GM18858 (cell line): ENCODE measurements around the gene IFT80.
"Not testable (repeated sequence)": the region's sequence is repeated elsewhere in the genome, so short reads cannot be mapped to it uniquely, and the experiment has no call there.

Source experiments
- ATAC-seq: cut with Tn5 transposase; IDR thresholded peaks from one replicate; pipeline ENCODE4 v1.9.1; 2021; ENCODE audit not compliant: unreplicated experiment

IFT80 gene

GRCh38 chr3:160369784-160370183, 29.2 kb downstream of the IFT80 start:
- ATAC-seq: no peak

GRCh38 chr3:160368804-160369203, 30.2 kb downstream of the IFT80 start:
- peak; percentile 76 for ATAC-seq

- ATAC-seq: no peak
These were observed 33.0 kb downstream of the IFT80 start for GRCh38 chr3:160365869-160366522.

- ATAC-seq: not testable (repeated sequence)
These were observed 36.1 kb downstream of the IFT80 start for GRCh38 chr3:160362896-160363295.

- no peak for ATAC-seq
These were observed 43.2 kb downstream of the IFT80 start for GRCh38 chr3:160355826-160356225.

DNA sequence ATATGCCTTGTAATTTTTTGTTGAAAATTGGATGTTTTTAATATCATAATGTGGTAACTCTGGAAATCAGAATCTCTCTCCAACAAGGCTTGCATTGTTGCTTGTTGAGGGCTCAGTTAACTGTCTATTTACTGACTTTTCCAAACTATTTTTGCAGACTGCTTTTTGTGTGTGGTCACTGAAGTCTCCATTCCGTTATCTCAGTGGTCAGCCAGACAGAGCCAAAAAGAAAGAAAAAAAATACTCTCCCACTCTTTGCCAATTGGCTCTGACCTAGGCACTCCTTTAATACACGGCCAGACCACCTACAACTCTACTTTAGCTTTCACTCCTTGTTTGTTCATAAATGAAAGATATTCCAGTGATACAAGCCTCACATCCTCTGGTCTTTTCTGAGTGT, 52.5 kb downstream of the IFT80 start:
- ATAC-seq: no peak

GRCh38 chr3:160343132-160343531, 55.9 kb downstream of the IFT80 start:
- ATAC-seq: no peak

GRCh38 chr3:160340351-160340750, 58.7 kb downstream of the IFT80 start:
- ATAC-seq: no peak

DNA sequence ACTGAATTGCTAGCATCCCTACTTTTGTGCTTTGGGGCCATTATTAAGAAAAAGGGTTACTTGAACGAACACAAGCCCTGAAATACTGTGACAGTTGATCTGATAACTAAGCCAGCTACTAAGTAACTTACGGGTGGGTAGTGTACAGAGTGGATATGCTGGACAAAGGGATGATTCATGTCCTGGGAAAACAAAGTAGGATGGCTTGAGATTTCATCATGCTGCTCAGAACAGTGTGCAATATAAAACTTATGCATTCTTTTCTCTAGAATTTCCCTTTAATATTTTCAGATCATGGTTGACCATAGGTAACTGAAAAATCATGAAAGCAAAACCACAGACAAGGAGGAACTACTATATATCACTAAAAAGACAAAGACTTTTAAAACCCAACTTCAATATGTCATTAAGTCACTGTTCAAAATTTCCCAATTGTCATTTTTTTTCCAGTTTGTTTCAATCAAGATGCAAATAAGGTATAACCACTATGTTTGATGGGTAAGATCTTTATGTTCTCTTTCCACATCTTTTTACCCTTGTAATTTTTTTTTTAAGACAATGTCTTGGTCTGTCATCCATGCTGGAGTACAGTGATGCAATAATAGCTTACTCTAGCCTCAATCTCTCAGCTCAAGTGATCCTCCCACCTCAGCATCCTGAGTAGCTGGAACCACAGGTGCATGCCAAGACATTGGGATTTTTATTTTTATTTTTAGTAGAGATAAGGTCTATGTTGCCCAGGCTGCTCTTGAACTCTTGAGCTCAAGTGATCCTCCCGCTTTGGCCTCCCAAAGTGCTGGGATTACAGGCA, 67.7 kb downstream of the IFT80 start:
- ATAC-seq: no peak

GRCh38 chr3:160330690-160331089, 68.3 kb downstream of the IFT80 start:
- no peak for ATAC-seq

DNA sequence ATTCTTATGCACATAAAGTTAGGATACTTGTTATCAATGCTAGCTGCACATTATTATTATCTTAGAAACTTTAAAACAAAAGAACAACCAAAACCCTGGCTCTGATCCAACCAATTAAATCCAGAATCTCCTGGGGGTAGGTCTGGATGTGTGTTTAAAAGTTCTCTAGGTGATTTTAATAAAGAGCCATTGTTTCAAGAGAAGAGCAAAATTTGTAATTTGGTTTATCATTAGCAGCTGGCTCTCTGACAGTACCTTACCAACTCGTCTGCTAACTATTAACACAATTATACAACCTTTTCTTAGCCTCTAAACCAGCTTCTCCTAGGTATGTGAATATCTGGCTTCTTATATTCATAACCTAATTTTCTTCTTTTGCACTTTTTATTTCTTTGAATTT, 68.9 kb downstream of the IFT80 start:
- no peak for ATAC-seq

GRCh38 chr3:160326286-160326685, 72.7 kb downstream of the IFT80 start:
- ATAC-seq: not testable (repeated sequence)

DNA sequence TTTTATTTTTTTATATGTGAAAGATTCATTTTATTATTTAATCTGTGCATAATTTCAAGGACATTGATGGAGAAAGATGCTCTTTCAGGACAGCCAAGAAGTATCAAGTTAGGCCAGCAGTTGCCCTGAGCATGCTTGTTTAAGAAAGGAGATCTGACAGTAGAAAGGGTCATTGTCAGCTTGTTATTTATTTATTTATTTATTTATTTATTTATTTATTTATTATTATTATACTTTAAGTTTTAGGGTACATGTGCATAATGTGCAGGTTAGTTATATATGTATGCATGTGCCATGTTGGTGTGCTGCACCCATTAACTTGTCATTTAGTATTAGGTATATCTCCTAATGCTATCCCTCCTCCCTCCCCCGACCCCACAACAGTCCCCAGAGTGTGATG, 77.2 kb downstream of the IFT80 start:
- ATAC-seq: not testable (repeated sequence)

DNA sequence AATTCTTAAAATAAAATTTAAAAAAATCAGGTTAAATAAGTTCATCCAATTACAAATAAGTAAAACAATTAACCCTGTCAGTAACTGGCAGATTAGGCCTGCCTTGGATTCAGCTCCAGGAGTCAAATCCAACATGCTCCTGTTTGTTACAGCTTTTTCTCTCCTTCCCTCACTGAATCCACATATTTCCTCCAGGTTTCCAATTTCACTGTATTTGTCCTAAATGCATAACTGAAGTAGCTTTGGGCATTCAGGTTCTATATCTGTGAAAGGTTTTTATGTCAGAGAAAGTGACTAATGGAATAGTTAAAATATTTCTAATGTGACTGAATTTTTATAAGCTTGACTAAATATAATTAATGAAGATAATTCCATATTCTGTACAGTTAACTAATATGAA, 79.7 kb downstream of the IFT80 start:
- no peak for ATAC-seq

DNA sequence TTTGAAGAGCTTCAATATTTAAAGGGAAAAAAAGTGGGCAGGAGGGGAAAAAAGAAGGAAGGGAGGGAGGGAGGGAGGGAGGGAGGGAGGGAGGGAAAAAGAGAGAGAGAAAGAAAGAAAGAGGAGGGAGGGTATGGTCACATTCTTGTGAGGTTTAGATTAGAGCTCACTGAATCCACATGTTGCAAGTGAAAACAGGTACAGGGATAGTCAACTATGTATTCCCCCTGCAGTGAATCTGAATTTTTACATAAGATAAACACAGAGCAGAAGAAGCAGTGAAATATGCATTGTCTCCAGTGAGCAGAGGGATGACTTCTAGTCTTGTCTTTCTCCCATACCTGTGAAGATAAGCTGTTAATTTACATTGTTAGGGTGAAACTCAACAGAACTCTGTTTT, 84.0 kb downstream of the IFT80 start:
- ATAC-seq: no peak

DNA sequence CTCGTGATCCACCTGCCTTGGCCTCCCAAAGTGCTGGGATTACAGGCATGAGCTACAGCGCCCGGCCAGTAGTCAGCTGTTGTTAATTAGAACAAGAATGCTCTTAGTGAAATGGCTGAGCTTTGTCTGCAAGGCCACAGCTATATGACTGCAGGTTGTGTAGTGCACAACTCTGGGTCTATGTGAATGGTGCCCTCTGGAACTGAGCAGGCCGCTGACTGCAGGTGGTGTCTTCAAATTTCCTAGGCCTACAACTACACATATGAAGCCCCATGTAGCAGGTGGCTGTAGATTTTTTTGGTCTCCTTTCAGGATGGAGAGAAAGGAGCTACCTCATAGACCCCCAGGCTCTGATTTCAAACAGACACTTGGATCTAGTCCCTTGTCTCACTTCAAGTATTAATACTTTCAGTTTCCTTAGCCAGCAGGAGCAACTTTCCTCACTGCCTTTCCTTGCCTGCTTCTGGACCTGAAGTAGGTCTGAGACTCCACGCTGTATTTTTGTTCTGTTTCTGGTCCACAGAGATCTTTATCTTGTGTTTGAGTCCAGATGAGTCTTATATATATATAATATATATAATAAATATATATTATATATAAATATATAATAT, 86.9 kb downstream of the IFT80 start:
- no peak for ATAC-seq

GRCh38 chr3:160302806-160303205, 96.2 kb downstream of the IFT80 start:
- ATAC-seq: no peak

DNA sequence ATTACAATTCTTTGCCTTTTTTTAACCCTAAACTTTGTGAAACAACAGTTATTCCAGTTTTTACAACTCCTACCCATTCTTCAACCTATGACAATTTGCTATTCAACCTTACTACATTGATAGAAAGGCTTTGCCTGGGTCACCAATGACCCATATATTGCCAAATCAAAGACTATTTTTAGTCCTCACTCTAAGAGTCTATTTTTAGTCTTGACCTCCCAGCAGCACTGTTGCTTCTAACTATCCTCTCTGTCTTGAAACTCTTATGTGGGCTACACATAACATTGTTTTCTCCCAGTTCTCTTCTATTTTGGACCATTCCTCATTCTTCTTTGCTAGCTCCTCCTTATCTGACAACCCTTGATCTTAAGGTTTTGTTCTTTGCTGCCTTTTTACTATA, 102.4 kb downstream of the IFT80 start:
- ATAC-seq: no peak

- ATAC-seq: no peak
These were observed 107.1 kb downstream of the IFT80 start for GRCh38 chr3:160291909-160292299.

GRCh38 chr3:160291290-160291908, 107.6 kb downstream of the IFT80 start:
- no peak for ATAC-seq

- ATAC-seq: no peak
These were observed 111.4 kb downstream of the IFT80 start for GRCh38 chr3:160287666-160288065.

DNA sequence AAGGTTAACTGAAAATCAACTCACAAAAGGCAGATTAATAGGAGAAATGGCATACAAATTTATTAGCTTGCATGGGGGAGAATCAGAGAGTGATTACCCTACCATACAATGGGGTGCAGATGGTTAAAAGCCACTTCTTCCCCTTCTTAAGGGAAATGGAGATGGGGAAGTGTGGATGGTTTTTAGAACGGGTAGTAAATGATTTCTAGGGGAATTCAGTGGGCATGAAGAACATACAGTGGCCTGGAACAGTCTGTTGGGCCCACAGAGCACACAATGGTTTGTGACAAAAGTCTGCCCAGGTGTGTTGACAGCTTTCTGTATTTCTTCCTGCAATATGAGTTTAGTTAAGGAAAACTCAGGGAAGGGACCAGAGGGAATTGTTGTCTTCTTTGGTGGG, 112.8 kb downstream of the IFT80 start:
- no peak for ATAC-seq
